Adrenal gland (tissue), 12 donors: ENCODE measurements around the gene CDH5. TPM values are rescaled to one million over a fixed set of nuclear protein-coding genes. Genes with fewer than 3 reads are reported as not detected.

Experiments used
- DNase-seq, 7 donors: peaks; one replicate each; pipeline ENCODE4 v3.0.0-alpha.2; 2019 to 2020
- H3K27ac ChIP-seq, 5 donors: fragments of 200-600 bp; sonication (generic) in 4 of 5; 1 replicate in 3 of 5; 2 replicates in 2 of 5; pipeline versions ENCODE4 v1.5.1 to v1.8.0; 2016 to 2020; ENCODE audit warnings: mild to moderate bottlenecking in 1 of 5
- H3K27me3 ChIP-seq: fragments of 200-600 bp; 2 replicates; pipeline ENCODE4 v1.8.0; 2021
- H3K36me3 ChIP-seq, 2 donors: fragments of 200-600 bp; replicated peaks in 1 of 2; 1 replicate in 1 of 2; 2 replicates in 1 of 2; pipeline versions ENCODE4 v1.5.1 to v1.8.0; 2018 to 2022
- H3K4me1 ChIP-seq, 2 donors: fragments of 200-600 bp; replicated peaks in 1 of 2; 1 replicate in 1 of 2; 2 replicates in 1 of 2; pipeline versions ENCODE4 v1.5.1 to v1.8.0; 2018 to 2021
- H3K4me3 ChIP-seq, 4 donors: fragments of 200-600 bp; sonication (generic) in 3 of 4; one replicate each; pipeline ENCODE4 v1.5.1; 2016 to 2018
- H3K9me3 ChIP-seq, 3 donors: fragments of 200-600 bp; sonication (generic) in 1 of 3; replicated peaks in 1 of 3; 1 replicate in 2 of 3; 2 replicates in 1 of 3; pipeline versions ENCODE4 v1.5.1 to v1.8.0; 2016 to 2021
- CTCF ChIP-seq, 6 experiments: fragments of 450-650 bp in 4 of 6; fragments of 200-600 bp in 2 of 6; sonication (generic) in 1 of 6; IDR thresholded peaks; 1 replicate in 5 of 6; 2 replicates in 1 of 6; pipeline versions ENCODE4 v1.5.1 to v1.8.0; 2016 to 2021; ENCODE audit warnings: antibody characterized with exemption in 6 of 6, mild to moderate bottlenecking in 2 of 6, moderate library complexity in 1 of 6
- POLR2A ChIP-seq, 2 donors: fragments of 450-650 bp; IDR thresholded peaks; one replicate each; pipeline ENCODE4 v1.6.1; 2017; ENCODE audit warnings: antibody characterized with exemption in 2 of 2, mild to moderate bottlenecking in 2 of 2, moderate library complexity in 1 of 2
- WGBS, 4 donors: extraction: QIAGEN DNeasy Blood & Tissue Kit in 2 of 4; methylation state at CpG; one replicate each; pipeline versions ENCODE4 v1.1.5 to v1.1.7; 2013 to 2017; 5-methylcytosine and 5-hydroxymethylcytosine counted together
- intact Hi-C, 2 donors: fragments of 100-400 bp; cut with DNase I; formaldehyde crosslinking; loops; one replicate each; pipeline versions ENCODE4 v1.14.1 to v1.15.0; 2022 to 2023
- polyA plus RNA-seq, 3 donors: library from polyadenylated mRNA; stranded (reverse); fragments of 200-250 nt in 2 of 3; fragments of 350-450 nt in 1 of 3; fragmentation: Illumina TruSeq in 1 of 3; extraction: RNeasy Lipid Tissue Mini Kit (QIAGEN cat#74804) in 1 of 3; gene quantifications; one replicate each; pipeline ENCODE4 v1.2.3, GENCODE V29; 2013 to 2014
- total RNA-seq, 9 donors: library from RNA; depleted of rRNA in 4 of 9; stranded (reverse); fragments of >200 nt in 4 of 9; fragments of 120-200 nt in 1 of 9; fragmentation: NEBNext Ultra II Directional in 1 of 9; extraction: Animal tissue kit (Norgen Biotek cat#: 25700) in 1 of 9; gene quantifications; one replicate each; pipeline versions ENCODE4 v1.1.0 to v1.2.4, GENCODE V29; 2013 to 2023
- donor health status: healthy with polysubstance abuse.
- donor health status: Bipolar disorder and iron deficiency.
- donor health status: DM: yes; HTN: yes; CAD: no.
- donor health status: DM: no; HTN: no; CAD: no.
- donor health status: DM: no; HTN: no; CAD: no.
- donor health status: DM: yes; HTN: yes; CAD: no.

Gene CDH5
- total and polyA plus RNA-seq, 12 donors: 13.8 to 50.9 (median 28.4) TPM

GRCh38 chr16:66416939-66417700 lies 50.6 kb downstream of the CDH5 start:
- H3K4me3 ChIP-seq: no peak overlapping the region
- no peak for DNase-seq
- H3K27me3 ChIP-seq: no peaks in the 10 kb centered on the region
- H3K9me3 ChIP-seq: no peaks in the 10 kb centered on the region
- WGBS, 4 donors: 77 to 83% (median 78%) methylated on average over 9 of the region's 9 CpGs
- no peak overlapping the region for H3K27ac ChIP-seq
- intact Hi-C loops: no loop called here
- H3K36me3 ChIP-seq: no peaks in the 10 kb centered on the region
- no peaks in the 10 kb centered on the region for H3K4me1 ChIP-seq
- no peak for TF ChIP-seq CTCF (IDR thresholded peaks at IDR 0.05)
- TF ChIP-seq POLR2A (IDR thresholded peaks at IDR 0.05): no peak

- Histone ChIP-seq H3K27ac (no peak overlapping the region), H3K27me3 (no peaks in the 10 kb centered on the region), H3K9me3 (no peaks in the 10 kb centered on the region), H3K36me3 (no peaks in the 10 kb centered on the region), H3K4me3 (no peak overlapping the region), H3K4me1 (no peaks in the 10 kb centered on the region)
- WGBS, 4 donors: 68 to 76% (median 71%) methylated on average over 9 of the region's 9 CpGs
- intact Hi-C loops: no loop called here
- TF ChIP-seq POLR2A (IDR thresholded peaks at IDR 0.05): no peak
- TF ChIP-seq CTCF (IDR thresholded peaks at IDR 0.05): no peak
- DNase-seq: peak in 1 of 7 donors; percentile 11
Observed at GRCh38 chr16:66418165-66418962, 51.9 kb downstream of the CDH5 start.

GRCh38 chr16:66419527-66419926 lies 53.0 kb downstream of the CDH5 start:
- TF ChIP-seq CTCF (IDR thresholded peaks at IDR 0.05) (no peak), POLR2A (IDR thresholded peaks at IDR 0.05) (no peak)
- H3K4me1 ChIP-seq: no peaks in the 10 kb centered on the region
- no peak overlapping the region for H3K27ac ChIP-seq
- DNase-seq: no peak
- no peaks in the 10 kb centered on the region for H3K9me3 ChIP-seq
- H3K27me3 ChIP-seq: no peaks in the 10 kb centered on the region
- 48 to 65% (median 57%) methylated on average over 3 of the region's 3 CpGs for WGBS, 4 donors
- intact Hi-C loops: no loop called here
- no peaks in the 10 kb centered on the region for H3K36me3 ChIP-seq
- H3K4me3 ChIP-seq: no peak overlapping the region

GRCh38 chr16:66420396-66420795 lies 53.9 kb downstream of the CDH5 start:
- intact Hi-C loops: no loop called here
- no peak for TF ChIP-seq CTCF (IDR thresholded peaks at IDR 0.05)
- TF ChIP-seq POLR2A (IDR thresholded peaks at IDR 0.05): no peak
- no peaks in the 10 kb centered on the region for H3K36me3 ChIP-seq
- no peaks in the 10 kb centered on the region for H3K27me3 ChIP-seq
- H3K9me3 ChIP-seq: no peaks in the 10 kb centered on the region
- H3K4me1 ChIP-seq: no peaks in the 10 kb centered on the region
- no peak for DNase-seq
- H3K27ac ChIP-seq: no peak overlapping the region
- WGBS, 4 donors: 41 to 60% (median 54%) methylated on average over 1 of the region's 1 CpG
- no peak overlapping the region for H3K4me3 ChIP-seq
